Trophoblast cell (in vitro differentiated cells and primary cell): Measurements from ENCODE around the gene STAT2.

Experiments used
- DNase-seq, 2 donors: peaks; one replicate each; pipeline ENCODE4 v3.0.0-alpha.2; 2016
- H2AFZ ChIP-seq: 2 replicates; pipeline ENCODE4 v1.6.1; 2013; ENCODE audit warnings: low read length, moderate library complexity, mild to moderate bottlenecking; ENCODE audit not compliant: insufficient read depth, poor library complexity
- H2AK5ac ChIP-seq: 2 replicates; pipeline ENCODE4 v1.6.1; 2013; ENCODE audit warnings: mild to moderate bottlenecking, low read length
- H2BK120ac ChIP-seq: 2 replicates; pipeline ENCODE4 v1.6.1; 2013; ENCODE audit warnings: low read length, mild to moderate bottlenecking, moderate library complexity; ENCODE audit not compliant: insufficient read depth, poor library complexity
- H2BK12ac ChIP-seq: 2 replicates; pipeline ENCODE4 v1.6.1; 2013; ENCODE audit warnings: mild to moderate bottlenecking, low read length, moderate library complexity
- H2BK5ac ChIP-seq: 2 replicates; pipeline ENCODE4 v1.6.1; 2013; ENCODE audit warnings: low read length, low read depth, moderate library complexity, mild to moderate bottlenecking; ENCODE audit not compliant: poor library complexity
- H3K14ac ChIP-seq: 2 replicates; pipeline ENCODE4 v1.6.1; 2013; ENCODE audit warnings: mild to moderate bottlenecking, low read length
- H3K18ac ChIP-seq: 2 replicates; pipeline ENCODE4 v1.6.1; 2013; ENCODE audit warnings: mild to moderate bottlenecking, low read length
- H3K23ac ChIP-seq: 2 replicates; pipeline ENCODE4 v1.6.1; 2013; ENCODE audit warnings: low read length
- H3K27ac ChIP-seq: 2 replicates; pipeline ENCODE4 v1.5.1; 2013; ENCODE audit warnings: low read depth, mild to moderate bottlenecking, inconsistent platforms, low read length, moderate library complexity
- H3K27me3 ChIP-seq: 2 replicates; pipeline ENCODE4 v1.6.1; 2013; ENCODE audit warnings: inconsistent platforms, mild to moderate bottlenecking, low read length, moderate library complexity; ENCODE audit not compliant: insufficient read depth
- H3K36me3 ChIP-seq, 2 experiments: 1 replicate in 1 of 2; 2 replicates in 1 of 2; pipeline ENCODE4 v1.6.1; 2013; ENCODE audit warnings: low read length in 2 of 2, mild to moderate bottlenecking in 2 of 2, moderate library complexity in 1 of 2; ENCODE audit not compliant: insufficient read depth in 2 of 2, control insufficient read depth in 1 of 2
- H3K4ac ChIP-seq: 2 replicates; pipeline ENCODE4 v1.6.1; 2013; ENCODE audit warnings: low read depth, mild to moderate bottlenecking, low read length, moderate library complexity
- H3K4me1 ChIP-seq, 2 experiments: 1 replicate in 1 of 2; 2 replicates in 1 of 2; pipeline ENCODE4 v1.6.1; 2013; ENCODE audit warnings: low read length in 2 of 2, mild to moderate bottlenecking in 2 of 2, moderate library complexity in 1 of 2; ENCODE audit not compliant: insufficient read depth in 2 of 2, control insufficient read depth in 1 of 2
- H3K4me2 ChIP-seq: 2 replicates; pipeline ENCODE4 v1.6.1; 2013; ENCODE audit warnings: inconsistent platforms, mild to moderate bottlenecking, low read length, moderate library complexity
- H3K4me3 ChIP-seq: 2 replicates; pipeline ENCODE4 v1.5.1; 2013; ENCODE audit warnings: mild to moderate bottlenecking, low read depth, low read length, inconsistent platforms
- H3K79me1 ChIP-seq: one replicate; pipeline ENCODE4 v1.6.1; 2013; ENCODE audit warnings: low read length
- H3K79me2 ChIP-seq: 2 replicates; pipeline ENCODE4 v1.6.1; 2013; ENCODE audit warnings: low read length, mild to moderate bottlenecking; ENCODE audit not compliant: control insufficient read depth, insufficient read depth, poor library complexity
- H3K9ac ChIP-seq: 2 replicates; pipeline ENCODE4 v1.6.1; 2013; ENCODE audit warnings: mild to moderate bottlenecking, low read length
- H3K9me3 ChIP-seq: 2 replicates; pipeline ENCODE4 v1.6.1; 2013; ENCODE audit warnings: low read depth, mild to moderate bottlenecking, control low read depth, inconsistent platforms, low read length; ENCODE audit not compliant: insufficient read depth
- H4K12ac ChIP-seq: 2 replicates; pipeline ENCODE4 v1.6.1; 2013; ENCODE audit warnings: low read depth, mild to moderate bottlenecking, low read length, moderate library complexity
- H4K8ac ChIP-seq: 2 replicates; pipeline ENCODE4 v1.6.1; 2013; ENCODE audit warnings: low read depth, mild to moderate bottlenecking, low read length, moderate library complexity
- H4K91ac ChIP-seq: one replicate; pipeline ENCODE4 v1.6.1; 2013; ENCODE audit warnings: low read depth, mild to moderate bottlenecking, low read length, moderate library complexity
- WGBS: extraction: QIAGEN DNeasy Blood & Tissue Kit; methylation state at CpG from one replicate; pipeline ENCODE4 v1.1.7; 2013; ENCODE audit warnings: missing lambda C conversion rate; ENCODE audit not compliant: insufficient read length, insufficient coverage; ENCODE audit errors: extremely low coverage; 5-methylcytosine and 5-hydroxymethylcytosine counted together

The STAT2 gene

GRCh38 chr12:56361487-56362129, 1.7 kb upstream of the STAT2 start:
- H3K4ac ChIP-seq: no peak overlapping the region
- no peak overlapping the region for H3K9ac ChIP-seq
- H4K12ac ChIP-seq: no peak overlapping the region
- no peak overlapping the region for H3K18ac ChIP-seq
- H3K27ac ChIP-seq: no peak overlapping the region
- no peak overlapping the region for H2BK120ac ChIP-seq
- H2BK12ac ChIP-seq: no peak overlapping the region
- H3K9me3 ChIP-seq: no peaks in the 10 kb centered on the region
- whole genome bisulfite sequencing: no CpG with 5 or more reads among the region's 8 CpGs
- no peak overlapping the region for H2AFZ ChIP-seq
- peaks cover 5% of the 10 kb centered on the region for H3K79me1 ChIP-seq
- no peak overlapping the region for H4K8ac ChIP-seq
- no peak overlapping the region for H3K23ac ChIP-seq
- no peak for DNase-seq
- H3K4me1 ChIP-seq: no peaks in the 10 kb centered on the region
- no peaks in the 10 kb centered on the region for H3K27me3 ChIP-seq
- no peak overlapping the region for H4K91ac ChIP-seq
- H2AK5ac ChIP-seq: no peak overlapping the region
- no peak overlapping the region for H3K4me2 ChIP-seq
- no peak overlapping the region for H2BK5ac ChIP-seq
- no peak overlapping the region for H3K4me3 ChIP-seq
- no peak overlapping the region for H3K14ac ChIP-seq
- peaks cover 5% of the 10 kb centered on the region for H3K79me2 ChIP-seq
- H3K36me3 ChIP-seq: no peaks in the 10 kb centered on the region

GRCh38 chr12:56358836-56359532, 923 bp downstream of the STAT2 start:
- peaks cover 5% of the 10 kb centered on the region for H3K79me2 ChIP-seq
- peaks cover 5% of the 10 kb centered on the region for H3K79me1 ChIP-seq
- DNase-seq: peak in 1 of 2 donors; percentile 48
- no peak overlapping the region for H2AFZ ChIP-seq
- H2BK5ac ChIP-seq: no peak overlapping the region
- H3K27me3 ChIP-seq: no peaks in the 10 kb centered on the region
- H3K4ac ChIP-seq: no peak overlapping the region
- H4K91ac ChIP-seq: no peak overlapping the region
- no peak overlapping the region for H3K14ac ChIP-seq
- no peak overlapping the region for H3K27ac ChIP-seq
- H3K23ac ChIP-seq: no peak overlapping the region
- no peak overlapping the region for H3K18ac ChIP-seq
- no peak overlapping the region for H2BK120ac ChIP-seq
- H3K4me2 ChIP-seq: peak overlapping the region; percentile 59
- H4K8ac ChIP-seq: no peak overlapping the region
- peaks cover 1% of the 10 kb centered on the region for H3K9me3 ChIP-seq
- no peak overlapping the region for H3K4me3 ChIP-seq
- H3K36me3 ChIP-seq: peaks cover 20 to 24% of the 10 kb centered on the region in 2 experiments
- no peak overlapping the region for H2BK12ac ChIP-seq
- no peak overlapping the region for H2AK5ac ChIP-seq
- H3K4me1 ChIP-seq: no peaks in the 10 kb centered on the region
- H3K9ac ChIP-seq: no peak overlapping the region
- WGBS: no CpG with 5 or more reads among the region's 1 CpG
- no peak overlapping the region for H4K12ac ChIP-seq

- Histone ChIP-seq H3K9ac (no peak overlapping the region), H3K14ac (no peak overlapping the region), H3K18ac (no peak overlapping the region), H2BK120ac (no peak overlapping the region), H4K8ac (no peak overlapping the region), H3K4me2 (no peak overlapping the region), H2BK5ac (no peak overlapping the region), H3K36me3 (peaks cover 56 to 65% of the 10 kb centered on the region in 2 experiments), H3K9me3 (peaks cover 1% of the 10 kb centered on the region), H3K4ac (no peak overlapping the region), H3K27me3 (no peaks in the 10 kb centered on the region), H2AFZ (no peak overlapping the region), H3K79me2 (no peaks in the 10 kb centered on the region), H2AK5ac (no peak overlapping the region), H3K79me1 (peaks cover 5% of the 10 kb centered on the region), H3K4me1 (peaks cover 5% of the 10 kb centered on the region in 2 experiments), H2BK12ac (no peak overlapping the region), H3K27ac (peak overlapping the region; percentile 82), H3K23ac (no peak overlapping the region), H3K4me3 (no peak overlapping the region), H4K91ac (no peak overlapping the region), H4K12ac (no peak overlapping the region)
- WGBS: no CpG with 5 or more reads among the region's 2 CpGs
- DNase-seq: peak in 1 of 2 donors; percentile 37
Measured at GRCh38 chr12:56351325-56351724, 8.6 kb downstream of the STAT2 start.

GRCh38 chr12:56350662-56351061, 9.2 kb downstream of the STAT2 start:
- peaks cover 5% of the 10 kb centered on the region in 2 experiments for H3K4me1 ChIP-seq
- peaks cover 52 to 64% of the 10 kb centered on the region in 2 experiments for H3K36me3 ChIP-seq
- peak overlapping the region; percentile 81 for H2BK120ac ChIP-seq
- peak overlapping the region; percentile 56 for H3K18ac ChIP-seq
- H4K91ac ChIP-seq: peak overlapping the region; percentile 72
- H3K9me3 ChIP-seq: no peaks in the 10 kb centered on the region
- H3K4me2 ChIP-seq: peak overlapping the region; percentile 33
- peak; percentile 87 to 94 for DNase-seq
- H4K8ac ChIP-seq: no peak overlapping the region
- peak overlapping the region; percentile 84 for H2BK5ac ChIP-seq
- no peak overlapping the region for H3K4me3 ChIP-seq
- no peak overlapping the region for H2AK5ac ChIP-seq
- no peak overlapping the region for H3K9ac ChIP-seq
- H3K79me1 ChIP-seq: peaks cover 5% of the 10 kb centered on the region
- no peak overlapping the region for H4K12ac ChIP-seq
- H3K4ac ChIP-seq: no peak overlapping the region
- no peaks in the 10 kb centered on the region for H3K79me2 ChIP-seq
- WGBS: no CpG with 5 or more reads among the region's 2 CpGs
- no peak overlapping the region for H3K23ac ChIP-seq
- H3K27me3 ChIP-seq: no peaks in the 10 kb centered on the region
- H3K14ac ChIP-seq: no peak overlapping the region
- peak overlapping the region; percentile 82 for H3K27ac ChIP-seq
- no peak overlapping the region for H2BK12ac ChIP-seq
- H2AFZ ChIP-seq: no peak overlapping the region
